ENCODE measurements around the gene SEMA3E. TPM values are rescaled to one million over a fixed set of nuclear protein-coding genes. Genes with fewer than 3 reads are reported as not detected.
"Not testable (repeated sequence)": the region's sequence is repeated elsewhere in the genome, so short reads cannot be mapped to it uniquely, and the experiment has no call there.

SEMA3E gene
- 7.5 TPM for total RNA-seq

DNA sequence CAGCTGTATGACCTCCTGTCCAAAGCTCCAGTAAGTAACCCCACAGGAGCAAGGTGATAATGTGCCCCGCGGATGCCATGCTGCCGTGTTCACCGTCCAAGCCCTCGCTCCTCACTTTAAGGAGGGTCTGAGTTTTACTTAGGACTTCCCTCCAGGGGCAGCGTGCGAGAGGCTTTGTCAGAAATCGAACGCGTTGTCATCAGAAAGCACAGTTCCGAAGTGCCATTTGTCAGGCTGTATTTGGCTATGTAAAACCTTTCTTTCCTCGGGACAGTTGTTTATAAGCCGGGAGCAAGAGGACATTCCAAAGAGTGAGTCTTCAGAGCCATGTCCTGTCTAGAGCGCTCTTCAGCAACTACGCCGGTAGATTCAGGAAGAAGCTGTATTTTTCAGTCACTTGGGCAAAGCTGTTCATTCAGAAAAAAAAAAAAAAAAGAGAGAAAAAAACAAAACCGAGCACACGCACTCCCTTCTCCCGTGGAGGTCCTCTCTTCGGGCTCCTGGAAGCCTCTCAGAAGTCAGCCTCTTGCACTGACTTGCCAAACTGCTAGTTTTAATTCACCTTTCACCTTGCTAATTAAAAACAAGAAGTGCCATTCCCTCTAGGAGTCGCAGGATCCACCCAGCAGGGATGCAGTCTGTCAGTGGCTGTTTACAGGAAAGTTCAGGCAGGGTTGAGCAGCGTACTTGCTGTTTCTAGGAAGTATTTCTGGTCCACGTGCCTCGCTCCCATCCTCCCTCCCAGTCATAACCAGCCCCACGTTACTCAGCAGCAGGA lies at the start of gene SEMA3E:
Gene SEMA3E, minus strand, starts transcription at position 676 of the 778 bp plus-strand sequence.
- DNase-seq, result no peak

DNA sequence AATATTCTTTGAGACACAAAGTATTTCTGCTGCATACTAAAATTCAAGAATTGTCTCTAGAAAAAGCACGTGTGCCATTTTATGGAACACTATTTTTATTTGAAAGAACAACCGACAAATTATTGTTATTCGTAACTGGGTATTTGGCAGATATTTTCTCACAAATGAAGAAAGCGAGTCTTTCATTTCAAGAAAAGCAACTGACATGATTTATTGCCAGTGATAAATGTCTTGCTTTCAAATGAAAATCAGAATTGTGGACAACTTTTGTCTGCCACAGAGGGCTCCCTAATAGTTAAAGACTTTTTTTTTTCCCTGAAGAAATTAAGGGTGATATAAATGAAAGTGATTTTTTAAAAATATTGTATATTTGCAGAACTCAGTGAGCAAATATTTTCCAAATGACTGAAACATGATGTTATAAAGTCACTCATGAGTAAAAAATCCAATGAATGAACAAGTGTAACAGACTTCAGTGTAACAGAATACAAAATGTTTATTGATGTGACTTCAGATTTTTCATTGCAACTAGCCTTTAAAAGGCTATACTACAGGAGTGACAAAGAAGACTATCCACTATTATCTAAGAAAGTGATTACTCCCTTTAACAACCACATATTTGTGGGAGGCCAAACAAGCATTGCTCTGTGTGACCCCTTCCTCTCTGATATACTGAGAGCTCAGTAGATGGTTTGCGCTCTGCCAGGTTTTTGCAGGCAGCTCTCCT lies 49.0 kb upstream of the SEMA3E start:
- no peak for DNase-seq

GRCh38 chr7:83696101-83696500 lies 47.2 kb upstream of the SEMA3E start:
- no peak for DNase-seq

DNA sequence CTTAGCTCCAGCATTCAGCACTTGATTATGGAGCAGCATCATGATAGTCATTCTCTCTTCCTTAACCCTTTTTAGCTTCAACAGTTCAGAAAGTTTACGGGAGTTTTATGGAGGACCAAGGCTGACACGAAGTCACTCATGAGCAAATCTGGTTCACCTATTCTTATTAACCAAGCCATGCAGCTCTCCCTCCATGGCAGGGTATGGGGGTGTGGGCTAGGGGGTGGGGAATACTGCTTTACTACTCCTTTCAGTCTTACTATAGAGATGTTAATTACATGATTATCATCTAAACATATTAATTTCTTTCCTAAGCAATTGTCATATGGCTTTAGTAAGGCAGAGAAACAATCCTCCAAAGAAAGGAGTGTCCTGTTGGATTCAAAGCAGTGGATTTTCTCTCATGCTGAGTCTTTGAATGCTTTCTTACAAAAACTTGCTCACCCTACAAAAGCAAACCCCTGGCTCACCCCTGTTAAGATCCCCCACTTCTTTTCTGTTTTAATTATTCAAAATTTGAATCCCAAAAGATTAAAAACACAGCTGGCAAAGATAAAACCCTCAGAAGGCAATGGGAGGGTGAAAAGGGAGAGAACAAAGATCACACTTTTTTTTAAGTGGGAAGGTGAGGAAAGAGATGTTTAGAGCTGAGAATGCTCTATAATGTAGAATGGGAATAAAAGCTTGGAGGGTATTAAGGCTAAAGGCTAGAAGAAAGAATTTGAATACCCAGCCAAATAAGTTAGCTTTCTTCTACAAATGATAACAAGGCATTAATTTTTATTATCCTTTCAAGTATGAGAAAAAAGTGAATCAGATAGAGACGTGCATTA lies 46.4 kb upstream of the SEMA3E start:
- DNase-seq, result no peak

DNA sequence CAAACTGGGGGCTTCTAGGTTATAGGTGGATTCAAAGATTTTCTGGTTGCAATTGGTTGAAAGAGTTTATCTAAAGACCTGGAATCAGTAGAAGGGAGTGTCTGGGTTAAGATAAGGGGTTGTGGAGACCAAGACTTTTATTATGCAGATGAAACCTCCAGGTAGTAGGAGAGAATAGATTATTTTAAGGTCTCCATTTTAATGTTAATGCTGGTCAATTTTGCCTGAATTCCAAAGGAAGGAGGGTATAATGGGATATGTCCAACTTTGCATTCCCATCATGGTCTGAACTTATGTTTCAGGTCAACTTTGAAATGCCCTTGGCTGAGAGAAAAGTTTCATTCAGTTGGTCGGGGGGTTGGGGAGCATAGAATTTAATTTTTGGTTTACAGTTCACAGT lies 44.3 kb upstream of the SEMA3E start:
- DNase-seq, result no peak

- no peak for DNase-seq
These were observed 42.2 kb upstream of the SEMA3E start for GRCh38 chr7:83691095-83691494.

GRCh38 chr7:83689855-83690254 lies 40.9 kb upstream of the SEMA3E start:
- DNase-seq, result no peak

GRCh38 chr7:83686416-83686815 lies 37.5 kb upstream of the SEMA3E start:
- no peak for DNase-seq

- DNase-seq, result no peak
These were observed 36.0 kb upstream of the SEMA3E start for GRCh38 chr7:83684928-83685327.

- DNase-seq, result no peak
These were observed 32.4 kb upstream of the SEMA3E start for GRCh38 chr7:83681200-83681778.

GRCh38 chr7:83677180-83677866 lies 28.4 kb upstream of the SEMA3E start:
- no peak for DNase-seq

DNA sequence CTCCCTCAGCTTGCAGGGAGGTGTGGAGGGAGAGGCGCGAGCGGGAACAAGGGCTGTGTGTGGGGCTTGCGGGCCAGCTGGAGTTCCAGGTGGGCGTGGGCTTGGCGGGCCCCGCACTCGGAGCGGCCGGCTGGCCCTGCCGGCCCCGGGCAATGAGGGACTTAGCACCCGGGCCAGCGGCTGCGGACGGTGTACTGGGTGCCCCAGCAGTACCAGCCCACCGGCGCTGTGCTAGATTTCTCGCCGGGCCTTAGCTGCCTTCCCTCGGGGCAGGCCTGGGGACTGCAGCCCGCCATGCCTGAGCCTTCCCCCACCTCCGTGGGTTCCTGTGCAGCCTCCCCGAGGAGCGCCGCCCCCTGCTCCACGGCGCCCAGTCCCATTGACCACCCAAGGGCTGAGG lies 24.4 kb upstream of the SEMA3E start:
- DNase-seq, result not testable (repeated sequence)

DNA sequence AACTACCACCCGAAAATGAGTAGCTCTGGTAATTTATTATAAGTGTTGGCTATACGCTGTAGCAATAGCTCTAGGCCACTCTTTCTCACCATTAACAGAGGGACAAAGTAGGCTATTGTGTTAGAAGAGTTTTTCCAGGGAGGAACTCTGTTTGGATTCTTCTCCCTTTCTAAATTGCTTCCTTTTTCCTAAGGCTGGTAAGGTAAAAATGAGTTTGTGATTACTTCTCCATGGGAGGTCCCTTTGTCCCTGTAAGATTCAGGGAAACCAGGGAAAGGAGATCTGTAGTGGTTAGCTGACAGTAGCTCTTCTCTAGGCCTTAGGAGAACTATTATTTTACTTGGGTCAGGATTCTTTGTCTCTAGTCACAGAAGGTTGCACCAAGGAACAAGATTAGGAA lies 23.2 kb upstream of the SEMA3E start:
- DNase-seq, result no peak

- no peak for DNase-seq
These were observed 14.2 kb upstream of the SEMA3E start for GRCh38 chr7:83663131-83663530.

DNA sequence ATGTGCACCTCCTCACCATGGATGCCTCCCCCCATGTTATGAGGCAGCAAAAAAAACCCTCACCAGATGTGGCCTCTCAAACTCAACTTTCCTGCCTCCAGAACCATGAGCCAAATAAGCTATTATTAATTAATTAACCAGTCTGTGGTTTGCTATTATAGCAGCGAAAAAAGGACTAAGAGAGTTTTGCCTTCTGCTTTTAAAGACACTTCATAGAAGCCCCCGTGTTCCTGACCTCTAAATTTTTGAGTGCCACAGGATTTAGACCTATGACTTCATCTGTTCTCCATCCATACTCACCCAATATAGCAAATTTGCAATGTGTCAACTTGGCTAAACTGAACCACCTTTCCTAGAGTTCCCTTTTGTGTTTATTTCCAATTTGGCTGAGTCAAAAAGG lies 9.2 kb upstream of the SEMA3E start:
- DNase-seq, result no peak

DNA sequence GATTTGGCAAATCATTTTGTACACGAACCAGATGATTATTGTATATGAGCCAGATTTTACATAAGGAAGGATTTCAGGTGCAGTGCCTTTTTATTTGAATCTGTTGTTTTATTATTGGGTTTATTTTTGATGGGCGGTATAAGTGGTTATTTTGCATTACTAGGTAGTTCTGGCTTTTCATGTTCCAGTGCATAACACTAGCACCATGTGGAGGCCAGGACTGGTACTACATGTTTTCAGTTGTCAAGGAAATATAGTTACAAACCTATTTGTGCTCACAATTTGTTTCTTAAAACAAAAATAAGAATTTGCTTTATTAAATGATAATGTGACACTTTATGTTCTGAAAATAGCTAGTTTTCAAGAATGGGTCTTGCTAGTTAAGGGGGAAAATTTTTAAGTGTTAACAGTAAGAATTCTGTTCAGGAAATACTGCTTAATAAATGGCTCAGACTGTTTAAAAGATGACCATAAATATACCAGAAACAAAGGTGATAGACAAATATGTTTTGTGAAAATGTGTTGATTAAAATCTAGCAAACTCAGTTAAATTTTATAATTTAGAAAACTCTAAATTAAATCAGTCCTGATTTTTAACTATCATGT lies 7.1 kb upstream of the SEMA3E start:
- DNase-seq, result peak; percentile 53

DNA sequence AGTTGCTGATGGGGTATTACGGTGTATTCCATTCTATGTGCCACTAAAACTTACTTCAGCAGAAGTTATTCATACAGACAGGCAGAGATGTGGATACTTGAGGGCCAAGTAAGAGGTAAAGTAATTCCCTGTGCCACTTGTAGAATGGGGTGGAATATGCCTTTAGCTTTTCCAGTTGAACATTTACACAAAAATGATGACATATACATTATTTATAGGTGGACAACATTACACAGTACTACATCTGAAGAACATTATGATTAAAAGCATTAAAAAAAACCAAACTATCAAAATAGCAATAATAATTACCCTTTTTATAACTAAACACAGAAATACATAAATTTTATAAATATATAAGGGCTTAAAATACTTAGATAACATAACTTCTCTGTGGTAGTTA lies 3.5 kb upstream of the SEMA3E start:
- DNase-seq, result no peak

DNA sequence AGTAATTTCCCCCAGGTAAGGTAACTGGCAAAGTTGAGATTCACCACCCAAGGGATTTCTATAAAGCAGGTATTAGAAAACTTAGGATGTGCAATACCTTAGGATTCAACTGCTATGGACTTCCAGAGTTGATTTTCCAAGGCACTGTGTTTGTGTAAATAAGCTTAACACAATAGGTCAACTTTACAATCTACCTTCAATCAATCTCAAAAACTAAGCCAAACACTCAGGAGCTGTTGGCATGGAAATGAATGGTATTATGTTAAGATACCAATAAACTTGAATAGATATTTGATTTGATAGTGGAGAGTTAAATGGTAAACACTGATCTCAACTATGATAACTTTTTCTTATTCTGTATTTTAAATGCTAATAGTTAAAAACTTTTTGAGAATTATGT lies 762 bp upstream of the SEMA3E start:
- DNase-seq, result no peak

- no peak for DNase-seq
These were observed 2.9 kb downstream of the SEMA3E start for GRCh38 chr7:83646027-83646426.

GRCh38 chr7:83643739-83644138 lies 5.2 kb downstream of the SEMA3E start:
- no peak for DNase-seq

DNA sequence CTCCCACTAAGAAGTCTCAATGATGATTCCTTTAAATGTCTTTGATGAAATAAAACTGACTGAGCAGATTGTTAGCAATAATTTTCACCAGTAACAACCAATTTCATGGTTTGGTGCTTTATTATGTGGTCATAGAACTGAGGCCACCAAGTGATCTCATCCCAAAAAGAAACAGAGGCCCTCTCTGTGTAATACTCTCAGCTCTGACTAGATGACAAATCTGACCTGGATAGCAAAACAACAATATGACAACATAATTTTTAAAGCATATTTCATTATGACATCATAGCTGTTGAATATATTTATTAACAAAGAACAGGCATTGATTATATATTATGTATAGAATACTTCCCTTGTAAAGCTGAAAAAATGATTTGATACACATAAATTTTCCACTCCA lies 5.9 kb downstream of the SEMA3E start:
- DNase-seq, result no peak
